Left kidney (tissue), 2 donors: ENCODE data around the gene KIF25. TPM values are rescaled to one million over a fixed set of nuclear protein-coding genes. Genes with fewer than 3 reads are reported as not detected.

Experiments used
- DNase-seq: peaks from one replicate; pipeline ENCODE4 v3.0.0-alpha.2; 2013
- polyA plus RNA-seq: library from polyadenylated mRNA; unstranded; fragments of 120-200 nt; gene quantifications from one replicate; pipeline ENCODE4 v1.2.1, GENCODE V29; 2013; ENCODE audit not compliant: insufficient read length

KIF25 gene
- polyA plus RNA-seq, 1 donor: 0.76 TPM

- no peak for DNase-seq
Observed at GRCh38 chr6:168017629-168018028, 20.2 kb downstream of the KIF25 start.

- no peak for DNase-seq
Observed at GRCh38 chr6:168018664-168019063, 21.2 kb downstream of the KIF25 start.

GRCh38 chr6:168020242-168020641, 22.8 kb downstream of the KIF25 start:
- DNase-seq: no peak

GRCh38 chr6:168021581-168021980, 24.1 kb downstream of the KIF25 start:
- no peak for DNase-seq

GRCh38 chr6:168022488-168023321, 25.2 kb downstream of the KIF25 start:
- no peak for DNase-seq

- DNase-seq: no peak
Observed at GRCh38 chr6:168024951-168025510, 27.6 kb downstream of the KIF25 start.

- no peak for DNase-seq
Observed at GRCh38 chr6:168025831-168026710, 28.6 kb downstream of the KIF25 start.

GRCh38 chr6:168026925-168027324, 29.5 kb downstream of the KIF25 start:
- DNase-seq: no peak

GRCh38 chr6:168027521-168027920, 30.1 kb downstream of the KIF25 start:
- DNase-seq: no peak

GRCh38 chr6:168028181-168028580, 30.7 kb downstream of the KIF25 start:
- no peak for DNase-seq

- DNase-seq: no peak
Observed at GRCh38 chr6:168029459-168030217, 32.2 kb downstream of the KIF25 start.

GRCh38 chr6:168030218-168030746, 32.8 kb downstream of the KIF25 start:
- no peak for DNase-seq

- no peak for DNase-seq
Observed at GRCh38 chr6:168030908-168031307, 33.4 kb downstream of the KIF25 start.

- DNase-seq: no peak
Observed at GRCh38 chr6:168031411-168031971, 34.0 kb downstream of the KIF25 start.

- no peak for DNase-seq
Observed at GRCh38 chr6:168032005-168032760, 34.7 kb downstream of the KIF25 start.

GRCh38 chr6:168033791-168034190, 36.3 kb downstream of the KIF25 start:
- no peak for DNase-seq

- no peak for DNase-seq
Observed at GRCh38 chr6:168034537-168034936, 37.1 kb downstream of the KIF25 start.

GRCh38 chr6:168035098-168035660, 37.7 kb downstream of the KIF25 start:
- DNase-seq: peak; percentile 77

- DNase-seq: no peak
Observed at GRCh38 chr6:168035661-168036545, 38.4 kb downstream of the KIF25 start.
